GF-D8 (cell line): ENCODE measurements around the gene CDH11.

Experiments
- DNase-seq: peaks from one replicate; lab custom pipeline; 2025; lab: John Stamatoyannopoulos, UW

CDH11 gene

DNA sequence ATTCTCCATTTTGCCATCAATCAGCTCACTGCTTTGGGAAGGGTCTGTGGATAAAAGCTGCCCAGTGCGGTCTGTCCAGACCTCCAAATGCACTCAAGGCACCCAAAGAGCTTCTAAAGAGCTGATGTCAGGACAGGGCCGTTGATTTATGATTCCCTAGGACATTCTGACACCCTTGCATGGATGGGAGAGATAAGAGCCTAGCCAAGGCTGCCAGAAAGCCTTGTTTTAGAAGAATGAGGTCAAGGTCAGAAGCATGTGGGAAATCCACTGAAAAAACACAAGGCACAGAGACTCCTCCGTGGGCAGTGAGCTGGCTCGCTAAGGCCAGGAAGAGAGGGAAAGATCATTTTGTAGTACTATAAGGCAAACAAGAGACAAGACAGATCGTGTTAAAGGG lies 214.0 kb downstream of the CDH11 start:
- no peak for DNase-seq

DNA sequence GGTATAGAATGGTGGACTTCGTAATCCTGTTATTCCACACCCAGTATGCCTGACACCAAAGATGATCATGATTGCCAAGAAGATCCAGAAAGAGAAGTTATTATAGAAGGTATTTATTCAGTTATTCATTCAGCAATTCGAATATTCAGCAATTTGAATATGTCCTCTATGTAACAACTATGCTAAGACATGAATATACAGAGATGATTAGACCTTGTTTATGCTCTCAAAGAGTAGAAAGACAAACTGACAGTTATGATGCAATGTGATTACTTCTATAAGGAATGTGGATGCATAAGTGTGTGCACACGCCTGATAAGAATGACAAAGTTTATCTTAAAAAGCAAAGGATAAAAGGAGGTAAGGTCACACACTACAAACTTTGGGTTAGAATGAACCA lies 218.1 kb downstream of the CDH11 start:
- no peak for DNase-seq

DNA sequence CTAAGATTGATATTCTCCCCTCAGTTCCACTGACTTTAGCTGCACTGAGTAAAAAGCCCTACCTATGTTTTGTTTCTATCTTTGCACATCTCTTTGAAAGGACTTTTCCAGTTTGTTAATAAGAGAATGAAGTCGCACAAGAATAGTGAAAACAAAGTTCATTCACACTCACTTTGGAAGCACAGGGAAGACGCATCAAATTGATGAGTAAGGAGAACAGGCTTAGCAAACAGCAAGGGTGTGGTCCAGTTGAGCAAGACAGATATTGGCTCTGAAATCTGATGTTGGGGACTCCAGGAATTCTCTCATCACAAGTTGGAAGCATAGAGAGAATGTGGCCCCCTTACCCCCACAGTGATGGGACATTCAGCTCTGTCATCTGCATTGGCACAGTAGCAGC lies 221.3 kb downstream of the CDH11 start:
- DNase-seq: no peak

DNA sequence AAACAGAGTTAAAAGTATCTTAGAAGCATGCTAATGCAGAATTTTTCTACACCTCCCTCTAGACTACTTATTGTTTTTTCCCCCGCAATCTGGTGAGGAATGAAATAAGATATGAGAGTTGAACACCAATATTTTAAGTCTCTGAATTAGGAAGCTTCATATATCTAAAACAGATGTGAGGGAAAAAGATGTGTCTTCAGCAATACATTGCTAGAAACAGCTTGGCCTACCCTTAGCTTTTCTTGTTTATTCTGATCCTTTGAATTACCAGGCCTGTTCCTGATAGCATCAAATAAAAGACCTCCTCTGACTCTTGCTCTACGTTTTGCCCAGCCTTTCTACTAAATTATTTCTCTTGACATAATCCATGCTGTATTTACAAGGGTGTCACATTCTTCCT lies 221.8 kb downstream of the CDH11 start:
- DNase-seq: no peak

DNA sequence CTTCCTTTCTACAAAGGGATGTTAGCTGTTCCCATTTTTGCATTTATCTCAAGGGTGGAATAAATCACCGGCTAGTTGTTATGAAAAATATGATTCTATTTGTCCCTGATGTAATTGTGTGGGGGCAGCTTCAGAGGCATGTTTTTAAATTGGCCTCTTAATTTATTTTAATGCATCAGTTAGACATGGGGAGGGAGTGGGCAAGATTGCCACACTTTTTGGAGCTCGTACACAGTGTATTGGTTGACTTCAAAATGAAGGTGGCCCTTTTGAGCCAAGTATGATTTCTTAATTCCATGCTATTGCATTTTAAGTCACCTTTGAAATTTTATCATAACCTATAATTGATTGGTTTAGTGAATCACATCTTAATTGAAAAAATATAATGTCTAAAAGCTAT lies 223.7 kb downstream of the CDH11 start:
- no peak for DNase-seq
